SK-N-SH treated with all-trans-retinoic acid at 6 μM for 48 hours (cell line): Measurements from ENCODE around the gene UTP18.

Experiments
- BACH2 ChIP-seq: fragments of 250-450 bp; sonication (Bioruptor Pico); IDR thresholded peaks from 2 replicates; pipeline ENCODE4 v1.9.0; 2021; ENCODE audit warnings: mild to moderate bottlenecking, borderline replicate concordance
- ESRRG ChIP-seq: fragments of 250-450 bp; sonication (Bioruptor Pico); IDR thresholded peaks from 2 replicates; pipeline ENCODE4 v1.6.1; 2021; ENCODE audit warnings: mild to moderate bottlenecking
- TF ChIP-seq, protein P1 (sequence below): fragments of 250-450 bp; sonication (Bioruptor Pico); IDR thresholded peaks from 2 replicates; pipeline ENCODE4 v1.5.1; 2020; ENCODE audit warnings: low read depth, mild to moderate bottlenecking, moderate library complexity
- TF ChIP-seq, protein P2 (sequence below): fragments of 250-450 bp; sonication (Bioruptor Pico); IDR thresholded peaks from 2 replicates; pipeline ENCODE4 v1.5.1; 2021; ENCODE audit warnings: mild to moderate bottlenecking, moderate library complexity

DNA sequence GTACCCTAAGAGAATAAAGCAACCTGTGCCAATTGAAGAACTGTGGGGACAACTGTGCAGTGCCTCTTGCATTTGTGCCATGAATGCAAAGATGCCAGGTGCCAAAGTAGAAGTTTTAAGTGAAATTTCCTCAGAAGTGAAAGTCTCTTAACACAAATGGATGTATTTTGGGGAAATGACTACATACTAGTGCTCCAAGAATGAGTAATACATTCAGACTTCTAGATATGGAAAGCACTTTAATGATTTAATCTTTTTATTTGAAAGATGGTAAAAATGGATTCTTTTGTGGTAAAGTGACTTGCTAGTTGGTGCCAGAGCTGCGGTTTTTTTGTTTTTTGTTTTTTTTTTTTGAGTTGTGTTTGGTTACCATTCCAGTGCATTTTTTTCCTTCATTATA, 15.0 kb downstream of the UTP18 start:
- TF ChIP-seq, protein P1, sequence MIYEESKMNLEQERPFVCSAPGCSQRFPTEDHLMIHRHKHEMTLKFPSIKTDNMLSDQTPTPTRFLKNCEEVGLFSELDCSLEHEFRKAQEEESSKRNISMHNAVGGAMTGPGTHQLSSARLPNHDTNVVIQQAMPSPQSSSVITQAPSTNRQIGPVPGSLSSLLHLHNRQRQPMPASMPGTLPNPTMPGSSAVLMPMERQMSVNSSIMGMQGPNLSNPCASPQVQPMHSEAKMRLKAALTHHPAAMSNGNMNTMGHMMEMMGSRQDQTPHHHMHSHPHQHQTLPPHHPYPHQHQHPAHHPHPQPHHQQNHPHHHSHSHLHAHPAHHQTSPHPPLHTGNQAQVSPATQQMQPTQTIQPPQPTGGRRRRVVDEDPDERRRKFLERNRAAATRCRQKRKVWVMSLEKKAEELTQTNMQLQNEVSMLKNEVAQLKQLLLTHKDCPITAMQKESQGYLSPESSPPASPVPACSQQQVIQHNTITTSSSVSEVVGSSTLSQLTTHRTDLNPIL (CRISPR knock-in tag) = peak; percentile 72; the same call in 1 of the 2 replicates
- TF ChIP-seq ESRRG (CRISPR knock-in tag) (no peak), BACH2 (CRISPR knock-in tag) (no peak)
- TF ChIP-seq, protein P2, sequence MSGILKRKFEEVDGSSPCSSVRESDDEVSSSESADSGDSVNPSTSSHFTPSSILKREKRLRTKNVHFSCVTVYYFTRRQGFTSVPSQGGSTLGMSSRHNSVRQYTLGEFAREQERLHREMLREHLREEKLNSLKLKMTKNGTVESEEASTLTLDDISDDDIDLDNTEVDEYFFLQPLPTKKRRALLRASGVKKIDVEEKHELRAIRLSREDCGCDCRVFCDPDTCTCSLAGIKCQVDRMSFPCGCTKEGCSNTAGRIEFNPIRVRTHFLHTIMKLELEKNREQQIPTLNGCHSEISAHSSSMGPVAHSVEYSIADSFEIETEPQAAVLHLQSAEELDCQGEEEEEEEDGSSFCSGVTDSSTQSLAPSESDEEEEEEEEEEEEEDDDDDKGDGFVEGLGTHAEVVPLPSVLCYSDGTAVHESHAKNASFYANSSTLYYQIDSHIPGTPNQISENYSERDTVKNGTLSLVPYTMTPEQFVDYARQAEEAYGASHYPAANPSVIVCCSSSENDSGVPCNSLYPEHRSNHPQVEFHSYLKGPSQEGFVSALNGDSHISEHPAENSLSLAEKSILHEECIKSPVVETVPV (CRISPR knock-in tag) = no peak
